ENCODE results near the gene RELT. TPM values are rescaled to one million over a fixed set of nuclear protein-coding genes. Genes with fewer than 3 reads are reported as not detected.

The RELT gene
- total RNA-seq: 7.1 TPM in 2 replicates

GRCh38 chr11:73376160-73376802 lies at the start of gene RELT:
TSS of gene RELT (plus strand) at chr11:73376399. CDS start at chr11:73389137, 12,738 bp downstream.

Other genes with a start within 250 kb of the RELT start
- gene FCHSD2, start 234.1 kb upstream of the RELT start, total RNA-seq: 14.3 and 18.5 TPM in 2 replicates
- 6.5 and 6.8 TPM in 2 replicates for gene P2RY2, start 158.1 kb upstream of the RELT start, total RNA-seq
- gene P2RY6, start 104.1 kb upstream of the RELT start, total RNA-seq: not detected in 2 replicates
- gene ARHGEF17, start 68.1 kb upstream of the RELT start, total RNA-seq: 10.8 and 16.6 TPM in 2 replicates
- gene FAM168A, start 221.7 kb downstream of the RELT start, total RNA-seq: 6.5 and 7.1 TPM in 2 replicates